Sigmoid colon (tissue), 4 donors: ENCODE results near the gene DNPEP.

Source experiments
- CTCF ChIP-seq, 4 experiments: fragments of 450-650 bp in 3 of 4; fragments of 200-600 bp in 1 of 4; IDR thresholded peaks; one replicate each; pipeline ENCODE4 v1.5.1; 2016 to 2019; ENCODE audit warnings: antibody characterized with exemption in 4 of 4, mild to moderate bottlenecking in 3 of 4, moderate library complexity in 2 of 4
- POLR2A ChIP-seq, 2 donors: fragments of 450-650 bp; IDR thresholded peaks; one replicate each; pipeline ENCODE4 v1.6.1; 2016; ENCODE audit warnings: antibody characterized with exemption in 2 of 2, mild to moderate bottlenecking in 2 of 2, moderate library complexity in 2 of 2
- POLR2AphosphoS5 ChIP-seq, 4 donors: sonication (generic); formaldehyde crosslinking; IDR thresholded peaks; one replicate each; pipeline ENCODE4 v1.6.1; 2017; ENCODE audit warnings: antibody characterized with exemption in 4 of 4

- peak in 3 of 4 experiments; percentile 16 to 45 (median 44) for TF ChIP-seq CTCF (IDR thresholded peaks at IDR 0.05)
- no peak for TF ChIP-seq POLR2A (IDR thresholded peaks at IDR 0.05)
- TF ChIP-seq POLR2AphosphoS5 (IDR thresholded peaks at IDR 0.05): peak in 3 of 4 donors; percentile 16 to 69 (median 52)
Measured at GRCh38 chr2:219405451-219405850, 17.7 kb upstream of the DNPEP start.
